Astrocyte (in vitro differentiated cells and primary cell): ENCODE results near the gene FHAD1. TPM values are rescaled to one million over a fixed set of nuclear protein-coding genes. Genes with fewer than 3 reads are reported as not detected.

Experiments
- DNase-seq: peaks from one replicate; pipeline ENCODE4 v3.0.0-alpha.2; 2010; ENCODE audit warnings: low read depth
- FAIRE-seq: peaks from 2 replicates; lab custom pipeline; 2011; peaks lifted over from hg19 to GRCh38; lab: Jason Lieb, UNC
- H2AFZ ChIP-seq: 2 replicates; pipeline ENCODE4 v1.6.0; 2012; ENCODE audit warnings: low read depth, low read length, inconsistent platforms
- H3K27ac ChIP-seq: 2 replicates; pipeline ENCODE4 v1.5.1; 2011; ENCODE audit warnings: low read depth, low read length, inconsistent platforms
- H3K27me3 ChIP-seq: 2 replicates; pipeline ENCODE4 v1.6.0; 2011; ENCODE audit warnings: low read length, inconsistent platforms; ENCODE audit not compliant: insufficient read depth
- H3K36me3 ChIP-seq: 2 replicates; pipeline ENCODE4 v1.5.1; 2011; ENCODE audit warnings: low read length, inconsistent platforms; ENCODE audit not compliant: insufficient read depth
- H3K4me1 ChIP-seq: 2 replicates; pipeline ENCODE4 v1.5.1; 2011; ENCODE audit warnings: low read length, inconsistent platforms; ENCODE audit not compliant: insufficient read depth
- H3K4me2 ChIP-seq: 2 replicates; pipeline ENCODE4 v1.6.0; 2012; ENCODE audit warnings: low read length, inconsistent platforms
- H3K4me3 ChIP-seq: 2 replicates; pipeline ENCODE4 v1.5.1; 2011; ENCODE audit warnings: low read depth, mild to moderate bottlenecking, low read length, inconsistent platforms; ENCODE audit not compliant: insufficient read depth
- H3K79me2 ChIP-seq: 2 replicates; pipeline ENCODE4 v1.6.0; 2012; ENCODE audit warnings: mild to moderate bottlenecking, low read length, inconsistent platforms; ENCODE audit not compliant: insufficient read depth
- H3K9ac ChIP-seq: 2 replicates; pipeline ENCODE4 v1.6.0; 2012; ENCODE audit warnings: mild to moderate bottlenecking, low read length, inconsistent platforms
- H3K9me3 ChIP-seq: 2 replicates; pipeline ENCODE4 v1.5.1; 2012; ENCODE audit warnings: low read depth, mild to moderate bottlenecking, low read length, inconsistent platforms; ENCODE audit not compliant: insufficient read depth
- H4K20me1 ChIP-seq: 2 replicates; pipeline ENCODE4 v1.6.0; 2012; ENCODE audit warnings: low read length, inconsistent platforms; ENCODE audit not compliant: insufficient read depth
- H3K27ac Mint-ChIP-seq: one replicate; pipeline ENCODE4 v1.8.0; 2021; ENCODE audit warnings: mild to moderate bottlenecking, mixed read lengths; ENCODE audit not compliant: unreplicated experiment
- H3K27me3 Mint-ChIP-seq: one replicate; pipeline ENCODE4 v1.8.0; 2021; ENCODE audit warnings: low read depth, mixed read lengths; ENCODE audit not compliant: unreplicated experiment
- H3K36me3 Mint-ChIP-seq: one replicate; pipeline ENCODE4 v1.8.0; 2021; ENCODE audit warnings: low read depth, mixed read lengths; ENCODE audit not compliant: unreplicated experiment
- H3K4me1 Mint-ChIP-seq: one replicate; pipeline ENCODE4 v1.8.0; 2021; ENCODE audit warnings: low read depth, mixed read lengths; ENCODE audit not compliant: unreplicated experiment
- H3K4me3 Mint-ChIP-seq: one replicate; pipeline ENCODE4 v1.8.0; 2021; ENCODE audit warnings: mild to moderate bottlenecking, moderate library complexity, mixed read lengths; ENCODE audit not compliant: unreplicated experiment
- H3K9me3 Mint-ChIP-seq: one replicate; pipeline ENCODE4 v1.8.0; 2021; ENCODE audit warnings: mild to moderate bottlenecking, mixed read lengths; ENCODE audit not compliant: unreplicated experiment
- EZH2 ChIP-seq: IDR thresholded peaks from 2 replicates; pipeline ENCODE4 v1.6.1; 2012; ENCODE audit warnings: mild to moderate bottlenecking, low read length, inconsistent platforms; ENCODE audit not compliant: insufficient read depth
- total RNA-seq: library from RNA; stranded (reverse); gene quantifications from 2 replicates; pipeline ENCODE4 v1.2.1, GENCODE V29; 2021
- TF ChIP-seq, protein P1 (sequence below): IDR thresholded peaks from 2 replicates; pipeline ENCODE4 v1.5.1; 2011; ENCODE audit warnings: low read depth, mild to moderate bottlenecking, inconsistent platforms, low read length, moderate library complexity; ENCODE audit not compliant: insufficient read depth

Gene FHAD1
- total RNA-seq, 1 donor from 2014 or later, result 0.25 TPM

DNA sequence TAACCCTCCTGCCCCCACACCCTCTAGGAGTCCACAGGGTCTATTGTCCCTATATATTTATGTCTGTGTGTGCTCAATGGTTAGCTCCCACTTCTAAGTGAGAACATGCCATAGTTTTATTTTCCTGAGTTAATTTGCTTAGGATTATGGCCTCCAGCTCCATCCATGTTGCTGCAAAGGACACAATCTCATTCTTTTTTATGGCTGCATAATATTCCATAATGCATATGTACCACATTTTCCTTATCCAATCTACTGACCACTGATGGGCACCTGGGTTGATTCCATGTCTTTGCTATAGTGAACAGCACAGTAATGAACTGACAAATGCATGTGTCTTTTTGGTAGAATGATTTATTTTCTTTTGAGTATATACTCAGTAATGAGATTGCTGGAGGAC is 13.3 kb upstream of the FHAD1 start:
- Mint-ChIP-seq H3K4me1 (no peaks in the 10 kb centered on the region), H3K4me3 (no peak overlapping the region), H3K36me3 (no peaks in the 10 kb centered on the region), H3K27ac (no peak overlapping the region), H3K27me3 (peaks cover 8% of the 10 kb centered on the region), H3K9me3 (peaks cover 9% of the 10 kb centered on the region)
- Histone ChIP-seq H3K9me3 (no peaks in the 10 kb centered on the region), H3K4me2 (no peak overlapping the region), H3K4me3 (no peak overlapping the region), H3K4me1 (no peaks in the 10 kb centered on the region), H3K27me3 (peaks cover 2% of the 10 kb centered on the region), H3K9ac (no peak overlapping the region), H3K79me2 (no peaks in the 10 kb centered on the region), H4K20me1 (no peaks in the 10 kb centered on the region), H2AFZ (no peak overlapping the region), H3K36me3 (no peaks in the 10 kb centered on the region), H3K27ac (no peak overlapping the region)
- DNase-seq, result no peak
- FAIRE-seq, result no peak
- TF ChIP-seq, protein P1, sequence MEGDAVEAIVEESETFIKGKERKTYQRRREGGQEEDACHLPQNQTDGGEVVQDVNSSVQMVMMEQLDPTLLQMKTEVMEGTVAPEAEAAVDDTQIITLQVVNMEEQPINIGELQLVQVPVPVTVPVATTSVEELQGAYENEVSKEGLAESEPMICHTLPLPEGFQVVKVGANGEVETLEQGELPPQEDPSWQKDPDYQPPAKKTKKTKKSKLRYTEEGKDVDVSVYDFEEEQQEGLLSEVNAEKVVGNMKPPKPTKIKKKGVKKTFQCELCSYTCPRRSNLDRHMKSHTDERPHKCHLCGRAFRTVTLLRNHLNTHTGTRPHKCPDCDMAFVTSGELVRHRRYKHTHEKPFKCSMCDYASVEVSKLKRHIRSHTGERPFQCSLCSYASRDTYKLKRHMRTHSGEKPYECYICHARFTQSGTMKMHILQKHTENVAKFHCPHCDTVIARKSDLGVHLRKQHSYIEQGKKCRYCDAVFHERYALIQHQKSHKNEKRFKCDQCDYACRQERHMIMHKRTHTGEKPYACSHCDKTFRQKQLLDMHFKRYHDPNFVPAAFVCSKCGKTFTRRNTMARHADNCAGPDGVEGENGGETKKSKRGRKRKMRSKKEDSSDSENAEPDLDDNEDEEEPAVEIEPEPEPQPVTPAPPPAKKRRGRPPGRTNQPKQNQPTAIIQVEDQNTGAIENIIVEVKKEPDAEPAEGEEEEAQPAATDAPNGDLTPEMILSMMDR, result no peak
- TF ChIP-seq EZH2, result no peak

DNA sequence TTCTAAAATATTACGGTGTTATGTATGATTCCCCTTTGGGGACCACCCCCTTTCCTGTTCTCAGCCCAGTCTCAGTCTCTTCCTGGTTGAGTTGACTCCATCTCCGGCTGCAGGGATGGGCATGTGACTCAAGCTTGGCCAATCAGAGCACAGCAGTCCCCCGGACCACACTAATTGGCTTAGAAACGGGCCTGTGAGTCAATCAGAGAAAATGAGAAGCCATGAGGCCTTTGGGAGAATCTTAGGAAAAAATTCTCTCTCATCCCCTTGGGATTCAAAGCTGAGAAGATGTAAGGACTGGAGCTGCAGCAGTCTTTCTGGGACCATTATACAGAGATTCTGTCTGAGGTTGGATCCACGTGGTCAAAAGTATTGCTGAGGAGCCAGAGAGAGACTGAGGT is 10.7 kb upstream of the FHAD1 start:
- no peak overlapping the region for H3K27ac ChIP-seq
- H3K4me2 ChIP-seq, result no peak overlapping the region
- H2AFZ ChIP-seq, result no peak overlapping the region
- FAIRE-seq, result no peak
- TF ChIP-seq, protein P1, result no peak
- TF ChIP-seq EZH2, result no peak
- H3K9me3 Mint-ChIP-seq, result peaks cover 9% of the 10 kb centered on the region
- no peaks in the 10 kb centered on the region for H3K9me3 ChIP-seq
- no peaks in the 10 kb centered on the region for H3K4me1 ChIP-seq
- no peak overlapping the region for H3K9ac ChIP-seq
- peaks cover 8% of the 10 kb centered on the region for H3K27me3 Mint-ChIP-seq
- no peaks in the 10 kb centered on the region for H3K79me2 ChIP-seq
- no peaks in the 10 kb centered on the region for H3K36me3 ChIP-seq
- no peaks in the 10 kb centered on the region for H3K4me1 Mint-ChIP-seq
- no peak overlapping the region for H3K4me3 ChIP-seq
- H3K4me3 Mint-ChIP-seq, result no peak overlapping the region
- H3K27me3 ChIP-seq, result peaks cover 2% of the 10 kb centered on the region
- no peak overlapping the region for H3K27ac Mint-ChIP-seq
- H4K20me1 ChIP-seq, result no peaks in the 10 kb centered on the region
- no peaks in the 10 kb centered on the region for H3K36me3 Mint-ChIP-seq
- DNase-seq, result no peak

DNA sequence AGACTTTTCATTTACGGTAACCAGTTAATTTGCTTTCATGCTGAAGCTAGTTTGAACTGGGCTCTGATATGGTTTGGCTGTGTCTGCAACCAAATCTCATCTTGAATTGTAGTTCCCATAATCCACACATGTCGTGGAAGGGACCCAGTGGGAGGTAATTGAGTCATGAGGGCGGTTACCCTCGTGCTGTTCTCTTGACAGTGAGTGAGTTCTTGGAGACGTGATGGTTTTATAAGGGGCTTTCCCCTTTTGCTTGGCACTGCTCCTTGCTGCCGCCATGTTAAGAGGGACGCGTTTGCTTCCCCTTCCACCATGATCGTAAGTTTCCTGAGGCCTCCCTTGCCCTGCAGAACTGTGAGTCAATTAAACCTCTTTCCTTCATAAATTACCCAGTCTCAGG is 10.3 kb upstream of the FHAD1 start:
- FAIRE-seq (no peak), DNase-seq (no peak)
- Histone ChIP-seq H3K27me3 (peaks cover 2% of the 10 kb centered on the region), H2AFZ (no peak overlapping the region), H3K4me1 (no peaks in the 10 kb centered on the region), H3K79me2 (no peaks in the 10 kb centered on the region), H3K9me3 (no peaks in the 10 kb centered on the region), H3K36me3 (no peaks in the 10 kb centered on the region), H3K9ac (no peak overlapping the region), H3K4me3 (no peak overlapping the region), H3K4me2 (no peak overlapping the region), H3K27ac (no peak overlapping the region), H4K20me1 (no peaks in the 10 kb centered on the region)
- Mint-ChIP-seq H3K27ac (no peak overlapping the region), H3K4me1 (no peaks in the 10 kb centered on the region), H3K4me3 (no peak overlapping the region), H3K27me3 (peaks cover 8% of the 10 kb centered on the region), H3K9me3 (peaks cover 9% of the 10 kb centered on the region), H3K36me3 (no peaks in the 10 kb centered on the region)
- no peak for TF ChIP-seq EZH2
- TF ChIP-seq, protein P1, result no peak
